ENCODE measurements around the gene AOAH.

- TF ChIP-seq POLR2A (IDR thresholded peaks at IDR 0.05) (no peak), CTCF (IDR thresholded peaks at IDR 0.05) (no peak)
Measured at GRCh38 chr7:36639826-36640225, 84.5 kb downstream of the AOAH start.

Data from heart left ventricle (tissue), 13 donors.